A549 (cell line): Measurements from ENCODE around the gene MAP4K4. TPM values are rescaled to one million over a fixed set of nuclear protein-coding genes. Genes with fewer than 3 reads are reported as not detected.

Experiments used
- ATAC-seq, 2 experiments: fragments of 200-7000 bp in 1 of 2; fragments of >200 bp in 1 of 2; cut with Nextera tagmentation in 1 of 2; cut with Tn5 transposase in 1 of 2; 3 replicates each; pipeline versions ENCODE4 v1.8.0 to v1.9.1; 2018 to 2020; ENCODE audit warnings: mild to moderate bottlenecking in 1 of 2, moderate library complexity in 1 of 2
- CTCF ChIA-PET: fragments of 300-600 bp; sonication (Branson Sonifier 250); formaldehyde crosslinking; extraction: SDS; loops from one replicate; lab custom pipeline; 2021; ENCODE audit warnings: antibody characterized with exemption, inconsistent platforms; lab: Yijun Ruan, JAX
- POLR2A ChIA-PET: fragments of 350-600 bp; formaldehyde crosslinking; extraction: SDS; loops from one replicate; lab custom pipeline; 2021; ENCODE audit warnings: antibody characterized with exemption, inconsistent platforms; lab: Yijun Ruan, JAX
- DNase-seq, 2 experiments: peaks; one replicate each; pipeline versions ENCODE4 v3.0.0 to v3.0.0-alpha.2; 2011 to 2016; ENCODE audit warnings: low read depth in 1 of 2, low spot score in 1 of 2
- FAIRE-seq: peaks from 2 replicates; lab custom pipeline; 2011; peaks lifted over from hg19 to GRCh38; lab: Jason Lieb, UNC
- H3K27ac ChIP-seq, 2 experiments: fragments of >200 bp; sonication (Bioruptor Twin); formaldehyde crosslinking; 3 replicates each; pipeline ENCODE4 v1.5.1; 2016 to 2017
- H3K4me1 ChIP-seq: fragments of >200 bp; sonication (Bioruptor Twin); formaldehyde crosslinking; 3 replicates; pipeline ENCODE4 v1.6.1; 2016
- H3K4me2 ChIP-seq: fragments of >200 bp; sonication (Bioruptor Twin); formaldehyde crosslinking; 3 replicates; pipeline ENCODE4 v1.6.1; 2016
- H3K4me3 ChIP-seq: fragments of >200 bp; sonication (Bioruptor Twin); formaldehyde crosslinking; 3 replicates; pipeline ENCODE4 v1.5.1; 2016
- H3K9me3 ChIP-seq: fragments of >200 bp; sonication (Bioruptor Twin); formaldehyde crosslinking; 3 replicates; pipeline ENCODE4 v1.6.1; 2016
- CBX2 ChIP-seq: fragments of 200-600 bp; sonication (generic); IDR thresholded peaks from 2 replicates; pipeline ENCODE4 v1.6.1; 2016; ENCODE audit warnings: low read depth, mild to moderate bottlenecking, borderline replicate concordance
- E2F6 ChIP-seq: IDR thresholded peaks from 2 replicates; pipeline ENCODE4 v1.6.1; 2012; ENCODE audit warnings: low read depth, borderline replicate concordance
- EHMT2 ChIP-seq: fragments of 200-600 bp; sonication (generic); IDR thresholded peaks from 2 replicates; pipeline ENCODE4 v1.6.1; 2016; ENCODE audit warnings: antibody characterized with exemption, low read depth, mild to moderate bottlenecking, moderate library complexity
- FOSL2 ChIP-seq, 2 experiments: fragments of 450-650 bp in 1 of 2; fragments of >200 bp in 1 of 2; sonication (Bioruptor Twin) in 1 of 2; formaldehyde crosslinking; IDR thresholded peaks; 2 replicates each; pipeline versions ENCODE4 v1.5.0 to v1.6.1; 2016 to 2020; ENCODE audit warnings: mild to moderate bottlenecking in 1 of 2, moderate library complexity in 1 of 2
- JUNB ChIP-seq: fragments of >200 bp; sonication (Bioruptor Twin); formaldehyde crosslinking; IDR thresholded peaks from 2 replicates; pipeline ENCODE4 v1.6.1; 2016
- KDM1A ChIP-seq: fragments of 200-600 bp; sonication (generic); IDR thresholded peaks from 2 replicates; pipeline ENCODE4 v1.6.1; 2016; ENCODE audit warnings: low read depth, mild to moderate bottlenecking
- RAD21 ChIP-seq, 2 experiments: fragments of >200 bp in 1 of 2; sonication (Bioruptor Twin) in 1 of 2; formaldehyde crosslinking in 1 of 2; IDR thresholded peaks in 1 of 2; conservative IDR thresholded peaks in 1 of 2; 2 replicates in 1 of 2; 3 replicates in 1 of 2; pipeline ENCODE4 v1.6.1; 2012 to 2018; ENCODE audit warnings: inconsistent platforms in 1 of 2
- RARB ChIP-seq: fragments of 250-450 bp; sonication (Bioruptor Pico); IDR thresholded peaks from 2 replicates; pipeline ENCODE4 v1.8.0; 2021; ENCODE audit warnings: mild to moderate bottlenecking, moderate library complexity
- RCOR1 ChIP-seq: fragments of 150-350 bp; IDR thresholded peaks from 2 replicates; pipeline ENCODE4 v1.6.1; 2014; ENCODE audit warnings: antibody characterized with exemption, low read length, low read depth
- RFX5 ChIP-seq: fragments of 450-650 bp; IDR thresholded peaks from 2 replicates; pipeline ENCODE4 v1.7.1; 2014; ENCODE audit warnings: antibody characterized with exemption, mild to moderate bottlenecking, moderate library complexity
- SMC3 ChIP-seq: fragments of >200 bp; sonication (Bioruptor Twin); formaldehyde crosslinking; IDR thresholded peaks from 3 replicates; pipeline ENCODE4 v1.6.1; 2018; ENCODE audit warnings: inconsistent platforms
- TP53 ChIP-seq: fragments of 250-450 bp; sonication (Bioruptor Pico); IDR thresholded peaks from 2 replicates; pipeline ENCODE4 v1.5.0; 2021; ENCODE audit warnings: mild to moderate bottlenecking, moderate library complexity
- ZFP36 ChIP-seq: fragments of 450-650 bp; IDR thresholded peaks from 2 replicates; pipeline ENCODE4 v1.6.1; 2014; ENCODE audit warnings: borderline replicate concordance; ENCODE audit not compliant: partially characterized antibody
- WGBS: methylation state at CpG from one replicate; pipeline ENCODE4 v1.1.6; 2017; ENCODE audit errors: missing lambda C conversion rate; 5-methylcytosine and 5-hydroxymethylcytosine counted together
- polyA plus RNA-seq, 4 experiments: library from polyadenylated mRNA; depleted of rRNA in 3 of 4; stranded (reverse); fragments of >200 nt; fragmentation: RNase III in 1 of 4; extraction: RNeasy Plus Mini Kit Qiagen cat#74134 plus additional on column Dnase treatment in 1 of 4; gene quantifications; 2 replicates in 3 of 4; 3 replicates in 1 of 4; pipeline ENCODE4 v1.2.3, GENCODE V29; 2011 to 2017
- TF ChIP-seq, protein P1 (sequence below): fragments of 250-450 bp; sonication (Bioruptor Pico); IDR thresholded peaks from 2 replicates; pipeline ENCODE4 v1.5.0; 2021; ENCODE audit warnings: mild to moderate bottlenecking, moderate library complexity, borderline replicate concordance
- TF ChIP-seq, protein P2 (sequence below): fragments of 250-450 bp; sonication (Bioruptor Pico); IDR thresholded peaks from 2 replicates; pipeline ENCODE4 v1.5.0; 2020; ENCODE audit warnings: low read depth, mild to moderate bottlenecking, moderate library complexity
- TF ChIP-seq, protein P3 (sequence below): fragments of >200 bp; sonication (Bioruptor Twin); formaldehyde crosslinking; IDR thresholded peaks from 3 replicates; pipeline ENCODE4 v1.6.1; 2016

Gene MAP4K4
- polyA plus RNA-seq, 2 of the 4 experiments (the other 2 are of a cell fraction) = 61.9 to 82.2 TPM

DNA sequence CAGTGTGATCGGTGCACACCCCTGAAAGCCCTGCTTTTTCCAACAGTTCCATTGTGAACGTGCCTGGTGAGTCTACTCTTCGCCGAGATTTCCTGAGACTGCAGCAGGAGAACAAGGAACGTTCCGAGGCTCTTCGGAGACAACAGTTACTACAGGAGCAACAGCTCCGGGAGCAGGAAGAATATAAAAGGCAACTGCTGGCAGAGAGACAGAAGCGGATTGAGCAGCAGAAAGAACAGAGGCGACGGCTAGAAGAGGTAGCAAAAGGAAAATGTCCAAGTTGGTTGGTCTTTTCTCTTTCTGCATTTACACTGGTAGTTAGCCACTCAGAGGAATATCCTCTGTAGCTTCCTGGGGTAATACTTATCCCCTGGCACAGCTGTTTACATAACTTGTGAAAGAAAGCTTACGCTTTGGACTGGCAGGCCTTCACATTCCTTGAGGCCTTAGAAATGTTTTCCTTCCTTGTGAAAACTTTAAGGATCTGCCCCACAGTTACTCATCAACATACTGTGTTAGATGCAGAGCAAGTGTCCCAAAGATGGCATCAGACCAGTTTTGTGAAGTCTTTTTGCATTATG lies 146.6 kb downstream of the MAP4K4 start:
- CTCF ChIA-PET = interaction anchor here (1.7 kb wide), 1 partner anchor 502 kb away, joined by 4 read pairs; no protein-coding TSS in a partner anchor
- peaks cover 24% of the 10 kb centered on the region; the same call in 2 of the 3 replicates for H3K4me1 ChIP-seq
- H3K4me2 ChIP-seq = no peak overlapping the region
- H3K9me3 ChIP-seq = no peaks in the 10 kb centered on the region
- POLR2A ChIA-PET = no interaction called here
- TF ChIP-seq TP53 = no peak
- TF ChIP-seq, protein P1, sequence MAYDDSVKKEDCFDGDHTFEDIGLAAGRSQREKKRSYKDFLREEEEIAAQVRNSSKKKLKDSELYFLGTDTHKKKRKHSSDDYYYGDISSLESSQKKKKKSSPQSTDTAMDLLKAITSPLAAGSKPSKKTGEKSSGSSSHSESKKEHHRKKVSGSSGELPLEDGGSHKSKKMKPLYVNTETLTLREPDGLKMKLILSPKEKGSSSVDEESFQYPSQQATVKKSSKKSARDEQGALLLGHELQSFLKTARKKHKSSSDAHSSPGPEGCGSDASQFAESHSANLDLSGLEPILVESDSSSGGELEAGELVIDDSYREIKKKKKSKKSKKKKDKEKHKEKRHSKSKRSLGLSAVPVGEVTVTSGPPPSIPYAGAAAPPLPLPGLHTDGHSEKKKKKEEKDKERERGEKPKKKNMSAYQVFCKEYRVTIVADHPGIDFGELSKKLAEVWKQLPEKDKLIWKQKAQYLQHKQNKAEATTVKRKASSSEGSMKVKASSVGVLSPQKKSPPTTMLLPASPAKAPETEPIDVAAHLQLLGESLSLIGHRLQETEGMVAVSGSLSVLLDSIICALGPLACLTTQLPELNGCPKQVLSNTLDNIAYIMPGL (CRISPR knock-in tag) = no peak
- TF ChIP-seq, protein P2, sequence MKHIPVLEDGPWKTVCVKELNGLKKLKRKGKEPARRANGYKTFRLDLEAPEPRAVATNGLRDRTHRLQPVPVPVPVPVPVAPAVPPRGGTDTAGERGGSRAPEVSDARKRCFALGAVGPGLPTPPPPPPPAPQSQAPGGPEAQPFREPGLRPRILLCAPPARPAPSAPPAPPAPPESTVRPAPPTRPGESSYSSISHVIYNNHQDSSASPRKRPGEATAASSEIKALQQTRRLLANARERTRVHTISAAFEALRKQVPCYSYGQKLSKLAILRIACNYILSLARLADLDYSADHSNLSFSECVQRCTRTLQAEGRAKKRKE = no peak
- no peak for TF ChIP-seq RARB (CRISPR knock-in tag)
- TF ChIP-seq E2F6 = no peak
- no peak for TF ChIP-seq CBX2
- TF ChIP-seq RAD21 (conservative IDR thresholded peaks at IDR 0.05 in 1 of 2, IDR thresholded peaks at IDR 0.05 in 1 of 2) = no peak
- no peak for TF ChIP-seq EHMT2
- DNase-seq (no peak), ATAC-seq (no peak), FAIRE-seq (no peak)
- H3K4me3 ChIP-seq = no peak overlapping the region
- H3K27ac ChIP-seq = no peak overlapping the region
- WGBS = 93% methylated on average over 12 of the region's 12 CpGs

DNA sequence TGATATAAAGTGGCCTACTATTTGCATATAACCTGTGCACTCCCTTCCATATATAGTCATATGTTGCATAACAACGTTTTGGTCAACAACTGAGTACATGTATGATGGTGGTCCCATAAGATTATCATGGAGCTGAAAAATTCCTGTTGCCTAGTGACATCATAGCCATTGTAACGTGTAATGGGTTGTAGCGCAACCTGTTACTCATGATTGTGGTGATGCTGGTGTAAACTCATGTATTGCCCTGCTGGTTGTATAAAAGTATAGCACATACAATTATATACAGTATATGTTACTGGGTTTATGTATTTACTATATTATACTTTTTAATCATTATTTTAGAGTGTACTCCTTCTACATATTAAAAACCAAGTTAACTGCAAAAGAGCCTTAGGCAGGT lies 149.5 kb downstream of the MAP4K4 start:
- ATAC-seq = peak in 1 of 2 experiments; percentile 52; a peak in 2 of 6 replicates
- CTCF ChIA-PET = interaction anchor here (0.8 to 1.8 kb wide), 6 partner anchors 9 to 505 kb away, joined by 3 to 6 read pairs (median 4); no protein-coding TSS in a partner anchor

More for the DNA sequence above, 149.5 kb downstream of the MAP4K4 start:
- no peak overlapping the region for H3K4me2 ChIP-seq
- TF ChIP-seq KDM1A (no peak), SMC3 (no peak), TP53 (no peak), RAD21 (conservative IDR thresholded peaks at IDR 0.05 in 1 of 2, IDR thresholded peaks at IDR 0.05 in 1 of 2) (no peak), RCOR1 (no peak), RFX5 (no peak), FOSL2 (IDR thresholded peaks at IDR 0.05) (no peak), FOSL2 (CRISPR knock-in tag; IDR thresholded peaks at IDR 0.05) (no peak), ZFP36 (no peak), JUNB (no peak)
- TF ChIP-seq, protein P2 = no peak
- TF ChIP-seq, protein P3, sequence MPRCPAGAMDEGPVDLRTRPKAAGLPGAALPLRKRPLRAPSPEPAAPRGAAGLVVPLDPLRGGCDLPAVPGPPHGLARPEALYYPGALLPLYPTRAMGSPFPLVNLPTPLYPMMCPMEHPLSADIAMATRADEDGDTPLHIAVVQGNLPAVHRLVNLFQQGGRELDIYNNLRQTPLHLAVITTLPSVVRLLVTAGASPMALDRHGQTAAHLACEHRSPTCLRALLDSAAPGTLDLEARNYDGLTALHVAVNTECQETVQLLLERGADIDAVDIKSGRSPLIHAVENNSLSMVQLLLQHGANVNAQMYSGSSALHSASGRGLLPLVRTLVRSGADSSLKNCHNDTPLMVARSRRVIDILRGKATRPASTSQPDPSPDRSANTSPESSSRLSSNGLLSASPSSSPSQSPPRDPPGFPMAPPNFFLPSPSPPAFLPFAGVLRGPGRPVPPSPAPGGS = no peak
- no peak for DNase-seq
- POLR2A ChIA-PET = no interaction called here
- no peak for FAIRE-seq
- H3K9me3 ChIP-seq = no peaks in the 10 kb centered on the region
- H3K27ac ChIP-seq = no peak overlapping the region
- H3K4me1 ChIP-seq = peaks cover 21% of the 10 kb centered on the region; the same call in 2 of the 3 replicates
- WGBS = 74% methylated on average over 3 of the region's 3 CpGs
- no peak overlapping the region for H3K4me3 ChIP-seq
